GM12891 (cell line): Measurements from ENCODE around the gene MTO1.
A peak's percentile ranks its signal among the peaks of the same experiment; 100 is the strongest.
"Not testable (repeated sequence)": the region's sequence is repeated elsewhere in the genome, so short reads cannot be mapped to it uniquely, and the experiment has no call there.

Experiments
- DNase-seq: peaks from one replicate; pipeline ENCODE4 v3.0.0; 2011; ENCODE audit warnings: low spot score; ENCODE audit not compliant: insufficient read length
- FAIRE-seq: peaks from 2 replicates; lab custom pipeline; 2011; peaks lifted over from hg19 to GRCh38; lab: Jason Lieb, UNC
- PAX5 ChIP-seq: IDR thresholded peaks from 2 replicates; pipeline ENCODE4 v1.6.1; 2011; ENCODE audit warnings: low read length, moderate library complexity, mild to moderate bottlenecking; ENCODE audit not compliant: insufficient read depth, severe bottlenecking
- POLR2A ChIP-seq: IDR thresholded peaks from 2 replicates; pipeline ENCODE4 v1.6.1; 2011; ENCODE audit warnings: low read depth, low read length, control low read depth
- POLR2AphosphoS5 ChIP-seq: IDR thresholded peaks from 2 replicates; pipeline ENCODE4 v1.6.1; 2011; ENCODE audit warnings: low read depth, low read length, control low read depth
- POU2F2 ChIP-seq: IDR thresholded peaks from 2 replicates; pipeline ENCODE4 v1.6.1; 2011; ENCODE audit warnings: low read depth, mild to moderate bottlenecking, control low read depth, low read length, moderate library complexity
- SPI1 ChIP-seq: IDR thresholded peaks from 2 replicates; pipeline ENCODE4 v1.6.1; 2011; ENCODE audit warnings: low read depth, low read length, control low read depth
- TAF1 ChIP-seq: IDR thresholded peaks from 2 replicates; pipeline ENCODE4 v1.6.1; 2011; ENCODE audit warnings: low read depth, low read length, control low read depth

The MTO1 gene

GRCh38 chr6:73497915-73498314 lies 36.4 kb downstream of the MTO1 start:
- no peak for TF ChIP-seq TAF1
- TF ChIP-seq POLR2AphosphoS5, result no peak
- TF ChIP-seq PAX5, result no peak
- no peak for TF ChIP-seq POLR2A
- TF ChIP-seq SPI1, result no peak
- no peak for TF ChIP-seq POU2F2
- DNase-seq (no peak), FAIRE-seq (no peak)

- TF ChIP-seq POLR2A (no peak), SPI1 (no peak), TAF1 (no peak), PAX5 (no peak)
- DNase-seq (no peak), FAIRE-seq (no peak)
Measured at GRCh38 chr6:73503027-73503772, 41.7 kb downstream of the MTO1 start.

GRCh38 chr6:73504160-73504559 lies 42.6 kb downstream of the MTO1 start:
- no peak for FAIRE-seq
- TF ChIP-seq POLR2A (no peak), SPI1 (no peak), POLR2AphosphoS5 (no peak), TAF1 (no peak), POU2F2 (no peak), PAX5 (no peak)
- no peak for DNase-seq

- DNase-seq, result no peak
- TF ChIP-seq TAF1, result no peak
- no peak for TF ChIP-seq PAX5
- TF ChIP-seq POLR2A, result no peak
- TF ChIP-seq SPI1, result no peak
- TF ChIP-seq POLR2AphosphoS5, result no peak
- no peak for TF ChIP-seq POU2F2
- no peak for FAIRE-seq
Measured at GRCh38 chr6:73505142-73505541, 43.6 kb downstream of the MTO1 start.

GRCh38 chr6:73505705-73506104 lies 44.2 kb downstream of the MTO1 start:
- DNase-seq, FAIRE-seq: not testable (repeated sequence)

- TF ChIP-seq SPI1, result no peak
- TF ChIP-seq POLR2AphosphoS5, result no peak
- no peak for TF ChIP-seq PAX5
- TF ChIP-seq TAF1, result no peak
- no peak for TF ChIP-seq POLR2A
- TF ChIP-seq POU2F2, result no peak
- FAIRE-seq (no peak), DNase-seq (no peak)
Measured at GRCh38 chr6:73506246-73506645, 44.7 kb downstream of the MTO1 start.

GRCh38 chr6:73508776-73509175 lies 47.2 kb downstream of the MTO1 start:
- no peak for FAIRE-seq
- no peak for DNase-seq
- no peak for TF ChIP-seq POLR2A

GRCh38 chr6:73509851-73510250 lies 48.3 kb downstream of the MTO1 start:
- FAIRE-seq (no peak), DNase-seq (no peak)
- TF ChIP-seq TAF1 (no peak), PAX5 (no peak), POU2F2 (no peak), SPI1 (no peak), POLR2AphosphoS5 (no peak), POLR2A (no peak)

- FAIRE-seq (peak; percentile 68), DNase-seq (no peak)
- TF ChIP-seq TAF1 (no peak), POLR2AphosphoS5 (no peak; the same call in 1 of the 2 replicates), PAX5 (no peak), SPI1 (no peak), POLR2A (no peak), POU2F2 (no peak)
Measured at GRCh38 chr6:73511796-73512195, 50.3 kb downstream of the MTO1 start.

GRCh38 chr6:73513496-73513854 lies 51.9 kb downstream of the MTO1 start:
- FAIRE-seq, result no peak
- no peak for DNase-seq
- TF ChIP-seq SPI1 (no peak), TAF1 (no peak), POLR2A (no peak), POU2F2 (no peak; the same call in 1 of the 2 replicates), PAX5 (no peak), POLR2AphosphoS5 (no peak)

- TF ChIP-seq POU2F2 (0 out of 2 replicates have a peak, but pooled peaks have one; percentile 7), PAX5 (no peak)
- FAIRE-seq, result no peak
- no peak for DNase-seq
Measured at GRCh38 chr6:73514746-73515110, 53.2 kb downstream of the MTO1 start.
